Activated CD8-positive, alpha-beta memory T cell treated with anti-CD3 and anti-CD28 coated beads, Interleukin-2, amount 50 U/mL, for 4 hours (primary cell): ENCODE measurements around the gene RFX2.
A peak's percentile ranks its signal among the peaks of the same experiment; 100 is the strongest.
"Not testable (repeated sequence)": the region's sequence is repeated elsewhere in the genome, so short reads cannot be mapped to it uniquely, and the experiment has no call there.

ENCODE experiments used
- DNase-seq: peaks from one replicate; pipeline ENCODE4 v3.0.0-alpha.2; 2020

Gene RFX2

GRCh38 chr19:6034512-6034911 is 75.8 kb downstream of the RFX2 start:
- DNase-seq: no peak

GRCh38 chr19:6033744-6034264 is 76.5 kb downstream of the RFX2 start:
- no peak for DNase-seq

- no peak for DNase-seq
Observed at GRCh38 chr19:6032827-6033226, 77.5 kb downstream of the RFX2 start.

- DNase-seq: no peak
Observed at GRCh38 chr19:6032381-6032780, 77.9 kb downstream of the RFX2 start.

- DNase-seq: no peak
Observed at GRCh38 chr19:6030214-6030507, 80.1 kb downstream of the RFX2 start.

- no peak for DNase-seq
Observed at GRCh38 chr19:6026390-6027227, 83.7 kb downstream of the RFX2 start.

- DNase-seq: not testable (repeated sequence)
Observed at GRCh38 chr19:6024756-6025155, 85.5 kb downstream of the RFX2 start.

GRCh38 chr19:6023936-6024335 is 86.4 kb downstream of the RFX2 start:
- DNase-seq: no peak

- no peak for DNase-seq
Observed at GRCh38 chr19:6023085-6023682, 87.1 kb downstream of the RFX2 start.

GRCh38 chr19:6022570-6023064 is 87.7 kb downstream of the RFX2 start:
- DNase-seq: no peak

GRCh38 chr19:6021878-6022569 is 88.3 kb downstream of the RFX2 start:
- DNase-seq: peak; percentile 74

GRCh38 chr19:6020972-6021805 is 89.1 kb downstream of the RFX2 start:
- no peak for DNase-seq

- no peak for DNase-seq
Observed at GRCh38 chr19:6020166-6020882, 90.0 kb downstream of the RFX2 start.

- no peak for DNase-seq
Observed at GRCh38 chr19:6018786-6019185, 91.5 kb downstream of the RFX2 start.

GRCh38 chr19:6017576-6017975 is 92.7 kb downstream of the RFX2 start:
- no peak for DNase-seq

- DNase-seq: no peak
Observed at GRCh38 chr19:6015841-6016545, 94.3 kb downstream of the RFX2 start.

GRCh38 chr19:6014551-6015135 is 95.7 kb downstream of the RFX2 start:
- no peak for DNase-seq

- DNase-seq: no peak
Observed at GRCh38 chr19:6012426-6013170, 97.7 kb downstream of the RFX2 start.

- no peak for DNase-seq
Observed at GRCh38 chr19:6011794-6012193, 98.5 kb downstream of the RFX2 start.

- DNase-seq: no peak
Observed at GRCh38 chr19:6011206-6011605, 99.1 kb downstream of the RFX2 start.
